Esophagus squamous epithelium (tissue), 4 donors: ENCODE measurements around the gene HELZ2.

Source experiments
- POLR2A ChIP-seq, 4 donors: fragments of 450-650 bp; IDR thresholded peaks; one replicate each; pipeline ENCODE4 v1.6.1; 2017; ENCODE audit warnings: antibody characterized with exemption in 4 of 4, mild to moderate bottlenecking in 4 of 4, moderate library complexity in 3 of 4
- TF ChIP-seq, protein P1 (sequence below), 6 experiments: fragments of 450-650 bp in 4 of 6; fragments of 200-600 bp in 2 of 6; sonication (generic) in 2 of 6; IDR thresholded peaks; one replicate each; pipeline ENCODE4 v1.5.1; 2016 to 2019; ENCODE audit warnings: antibody characterized with exemption in 6 of 6, mild to moderate bottlenecking in 4 of 6, moderate library complexity in 4 of 6

DNA sequence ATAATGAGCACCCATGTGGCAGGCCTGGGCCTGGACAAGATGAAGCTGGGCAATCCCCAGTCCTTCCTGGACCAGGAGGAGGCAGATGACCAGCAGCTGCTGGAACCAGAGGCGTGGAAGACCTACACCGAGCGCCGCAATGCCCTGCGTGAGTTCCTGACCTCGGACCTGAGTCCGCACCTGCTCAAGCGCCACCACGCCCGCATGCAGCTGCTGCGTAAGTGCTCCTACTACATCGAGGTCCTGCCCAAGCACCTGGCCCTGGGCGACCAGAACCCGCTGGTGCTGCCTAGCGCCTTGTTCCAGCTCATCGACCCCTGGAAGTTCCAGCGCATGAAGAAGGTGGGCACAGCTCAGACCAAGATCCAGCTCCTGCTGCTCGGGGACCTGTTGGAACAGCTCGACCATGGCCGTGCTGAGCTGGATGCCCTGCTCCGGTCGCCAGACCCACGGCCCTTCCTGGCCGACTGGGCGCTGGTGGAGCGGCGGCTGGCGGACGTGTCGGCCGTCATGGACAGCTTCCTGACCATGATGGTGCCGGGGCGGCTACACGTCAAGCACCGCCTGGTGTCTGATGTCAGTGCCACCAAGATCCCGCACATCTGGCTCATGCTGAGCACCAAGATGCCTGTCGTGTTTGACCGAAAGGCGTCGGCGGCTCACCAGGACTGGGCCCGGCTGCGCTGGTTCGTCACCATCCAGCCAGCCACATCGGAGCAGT lies 18.2 kb downstream of the HELZ2 start:
- TF ChIP-seq, protein P1, sequence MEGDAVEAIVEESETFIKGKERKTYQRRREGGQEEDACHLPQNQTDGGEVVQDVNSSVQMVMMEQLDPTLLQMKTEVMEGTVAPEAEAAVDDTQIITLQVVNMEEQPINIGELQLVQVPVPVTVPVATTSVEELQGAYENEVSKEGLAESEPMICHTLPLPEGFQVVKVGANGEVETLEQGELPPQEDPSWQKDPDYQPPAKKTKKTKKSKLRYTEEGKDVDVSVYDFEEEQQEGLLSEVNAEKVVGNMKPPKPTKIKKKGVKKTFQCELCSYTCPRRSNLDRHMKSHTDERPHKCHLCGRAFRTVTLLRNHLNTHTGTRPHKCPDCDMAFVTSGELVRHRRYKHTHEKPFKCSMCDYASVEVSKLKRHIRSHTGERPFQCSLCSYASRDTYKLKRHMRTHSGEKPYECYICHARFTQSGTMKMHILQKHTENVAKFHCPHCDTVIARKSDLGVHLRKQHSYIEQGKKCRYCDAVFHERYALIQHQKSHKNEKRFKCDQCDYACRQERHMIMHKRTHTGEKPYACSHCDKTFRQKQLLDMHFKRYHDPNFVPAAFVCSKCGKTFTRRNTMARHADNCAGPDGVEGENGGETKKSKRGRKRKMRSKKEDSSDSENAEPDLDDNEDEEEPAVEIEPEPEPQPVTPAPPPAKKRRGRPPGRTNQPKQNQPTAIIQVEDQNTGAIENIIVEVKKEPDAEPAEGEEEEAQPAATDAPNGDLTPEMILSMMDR (IDR thresholded peaks at IDR 0.05): no peak
- no peak for TF ChIP-seq POLR2A (IDR thresholded peaks at IDR 0.05)
